ENCODE results near the gene WDR82. TPM values are rescaled to one million over a fixed set of nuclear protein-coding genes. Genes with fewer than 3 reads are reported as not detected.

WDR82 gene
- total and polyA plus RNA-seq, 2 experiments from 2014 or later, result 25.2 to 71.8 TPM

DNA sequence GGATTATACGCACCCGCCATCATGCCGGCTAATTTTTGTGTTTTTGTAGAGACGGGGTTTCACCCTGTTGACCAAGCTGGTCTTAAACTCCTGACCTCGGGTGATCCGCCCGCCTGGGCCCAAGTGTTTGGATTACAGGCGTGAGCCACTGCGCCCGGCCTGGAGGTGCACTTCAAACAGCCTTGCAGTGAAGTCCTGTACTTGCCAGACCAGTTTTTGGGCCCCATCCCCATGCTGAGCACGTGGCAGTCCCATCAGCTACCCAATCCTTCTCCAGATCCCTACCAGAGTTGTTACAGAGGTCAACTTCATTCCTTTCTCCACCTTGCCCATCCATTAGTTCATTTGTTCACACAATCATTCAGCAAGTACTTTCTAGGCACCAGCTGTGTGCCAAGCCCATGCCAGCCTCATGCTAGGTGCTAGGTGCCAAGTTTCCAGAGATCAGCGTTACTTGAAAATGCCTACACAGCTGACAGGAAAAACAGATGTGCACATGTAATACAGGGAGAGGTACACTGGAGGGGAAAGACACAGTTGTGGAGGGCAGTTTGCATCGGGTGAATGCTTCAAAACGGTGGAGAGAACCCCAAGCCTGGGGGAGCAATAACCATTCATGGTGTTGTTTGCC lies 39.9 kb upstream of the WDR82 start (continued):
- no peak for TF ChIP-seq POLR2AphosphoS5 (IDR thresholded peaks at IDR 0.05; ENCODE audit: low read depth)
- TF ChIP-seq ZNF331 (CRISPR knock-in tag; IDR thresholded peaks at IDR 0.05; ENCODE audit: low read depth), result no peak
- TF ChIP-seq, protein P1, sequence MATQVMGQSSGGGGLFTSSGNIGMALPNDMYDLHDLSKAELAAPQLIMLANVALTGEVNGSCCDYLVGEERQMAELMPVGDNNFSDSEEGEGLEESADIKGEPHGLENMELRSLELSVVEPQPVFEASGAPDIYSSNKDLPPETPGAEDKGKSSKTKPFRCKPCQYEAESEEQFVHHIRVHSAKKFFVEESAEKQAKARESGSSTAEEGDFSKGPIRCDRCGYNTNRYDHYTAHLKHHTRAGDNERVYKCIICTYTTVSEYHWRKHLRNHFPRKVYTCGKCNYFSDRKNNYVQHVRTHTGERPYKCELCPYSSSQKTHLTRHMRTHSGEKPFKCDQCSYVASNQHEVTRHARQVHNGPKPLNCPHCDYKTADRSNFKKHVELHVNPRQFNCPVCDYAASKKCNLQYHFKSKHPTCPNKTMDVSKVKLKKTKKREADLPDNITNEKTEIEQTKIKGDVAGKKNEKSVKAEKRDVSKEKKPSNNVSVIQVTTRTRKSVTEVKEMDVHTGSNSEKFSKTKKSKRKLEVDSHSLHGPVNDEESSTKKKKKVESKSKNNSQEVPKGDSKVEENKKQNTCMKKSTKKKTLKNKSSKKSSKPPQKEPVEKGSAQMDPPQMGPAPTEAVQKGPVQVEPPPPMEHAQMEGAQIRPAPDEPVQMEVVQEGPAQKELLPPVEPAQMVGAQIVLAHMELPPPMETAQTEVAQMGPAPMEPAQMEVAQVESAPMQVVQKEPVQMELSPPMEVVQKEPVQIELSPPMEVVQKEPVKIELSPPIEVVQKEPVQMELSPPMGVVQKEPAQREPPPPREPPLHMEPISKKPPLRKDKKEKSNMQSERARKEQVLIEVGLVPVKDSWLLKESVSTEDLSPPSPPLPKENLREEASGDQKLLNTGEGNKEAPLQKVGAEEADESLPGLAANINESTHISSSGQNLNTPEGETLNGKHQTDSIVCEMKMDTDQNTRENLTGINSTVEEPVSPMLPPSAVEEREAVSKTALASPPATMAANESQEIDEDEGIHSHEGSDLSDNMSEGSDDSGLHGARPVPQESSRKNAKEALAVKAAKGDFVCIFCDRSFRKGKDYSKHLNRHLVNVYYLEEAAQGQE (IDR thresholded peaks at IDR 0.05; ENCODE audit: unreplicated experiment), result no peak
- no peak for TF ChIP-seq CREB1 (CRISPR knock-in tag; IDR thresholded peaks at IDR 0.05; ENCODE audit: low read depth)
- TF ChIP-seq, protein P2, sequence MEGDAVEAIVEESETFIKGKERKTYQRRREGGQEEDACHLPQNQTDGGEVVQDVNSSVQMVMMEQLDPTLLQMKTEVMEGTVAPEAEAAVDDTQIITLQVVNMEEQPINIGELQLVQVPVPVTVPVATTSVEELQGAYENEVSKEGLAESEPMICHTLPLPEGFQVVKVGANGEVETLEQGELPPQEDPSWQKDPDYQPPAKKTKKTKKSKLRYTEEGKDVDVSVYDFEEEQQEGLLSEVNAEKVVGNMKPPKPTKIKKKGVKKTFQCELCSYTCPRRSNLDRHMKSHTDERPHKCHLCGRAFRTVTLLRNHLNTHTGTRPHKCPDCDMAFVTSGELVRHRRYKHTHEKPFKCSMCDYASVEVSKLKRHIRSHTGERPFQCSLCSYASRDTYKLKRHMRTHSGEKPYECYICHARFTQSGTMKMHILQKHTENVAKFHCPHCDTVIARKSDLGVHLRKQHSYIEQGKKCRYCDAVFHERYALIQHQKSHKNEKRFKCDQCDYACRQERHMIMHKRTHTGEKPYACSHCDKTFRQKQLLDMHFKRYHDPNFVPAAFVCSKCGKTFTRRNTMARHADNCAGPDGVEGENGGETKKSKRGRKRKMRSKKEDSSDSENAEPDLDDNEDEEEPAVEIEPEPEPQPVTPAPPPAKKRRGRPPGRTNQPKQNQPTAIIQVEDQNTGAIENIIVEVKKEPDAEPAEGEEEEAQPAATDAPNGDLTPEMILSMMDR (conservative IDR thresholded peaks at IDR 0.05; ENCODE audit: low read depth in 2 of 2), result no peak

DNA sequence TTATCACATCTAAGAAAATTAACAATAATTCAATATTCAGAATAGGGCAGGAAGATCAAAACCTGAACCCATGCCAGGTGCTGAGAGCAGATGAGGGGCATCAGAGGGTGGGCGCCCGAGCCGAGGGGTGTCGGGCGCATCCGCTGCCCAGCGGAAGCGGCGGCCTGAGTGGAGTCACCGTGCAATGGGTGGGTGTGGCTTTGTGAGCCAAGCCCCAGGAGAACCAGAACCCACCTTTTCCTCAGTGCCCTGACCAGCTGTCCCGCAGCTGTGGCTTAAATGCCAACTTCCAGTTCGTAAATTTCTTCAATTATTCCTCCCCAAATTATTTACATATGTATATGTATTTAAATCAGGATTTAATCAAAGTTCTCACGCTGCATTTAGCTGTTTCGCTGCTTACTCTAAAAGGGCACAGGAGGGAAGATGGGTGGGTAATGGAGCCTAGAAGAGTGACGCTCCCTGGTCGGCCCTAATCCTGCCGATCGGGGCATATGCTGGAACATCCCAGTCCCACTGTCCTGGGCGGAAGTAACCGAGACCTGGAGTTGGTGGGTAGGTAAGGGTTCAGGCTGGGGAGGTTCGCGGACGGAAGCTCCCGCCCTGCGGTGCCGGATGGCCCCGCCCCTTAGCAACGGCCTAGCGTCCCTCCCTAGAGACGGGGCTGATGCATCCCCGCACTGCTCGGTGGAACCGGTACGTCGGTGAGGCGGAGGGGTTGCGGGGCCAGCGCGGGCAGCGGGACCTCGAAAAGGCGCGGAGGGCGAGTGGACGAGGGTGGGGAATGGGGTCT lies 39.0 kb upstream of the WDR82 start:
- H3K4me1 ChIP-seq (ENCODE audit: insufficient read depth), result peaks cover 5% of the 10 kb centered on the region; the same call in 1 of the 2 replicates
- TF ChIP-seq JUNB (IDR thresholded peaks at IDR 0.05; ENCODE audit: unreplicated experiment) (no peak), POLR2AphosphoS5 (IDR thresholded peaks at IDR 0.05; ENCODE audit: low read depth) (peak; percentile 80)
- TF ChIP-seq, protein P3, sequence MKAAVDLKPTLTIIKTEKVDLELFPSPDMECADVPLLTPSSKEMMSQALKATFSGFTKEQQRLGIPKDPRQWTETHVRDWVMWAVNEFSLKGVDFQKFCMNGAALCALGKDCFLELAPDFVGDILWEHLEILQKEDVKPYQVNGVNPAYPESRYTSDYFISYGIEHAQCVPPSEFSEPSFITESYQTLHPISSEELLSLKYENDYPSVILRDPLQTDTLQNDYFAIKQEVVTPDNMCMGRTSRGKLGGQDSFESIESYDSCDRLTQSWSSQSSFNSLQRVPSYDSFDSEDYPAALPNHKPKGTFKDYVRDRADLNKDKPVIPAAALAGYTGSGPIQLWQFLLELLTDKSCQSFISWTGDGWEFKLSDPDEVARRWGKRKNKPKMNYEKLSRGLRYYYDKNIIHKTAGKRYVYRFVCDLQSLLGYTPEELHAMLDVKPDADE (IDR thresholded peaks at IDR 0.05), result peak; percentile 49
- ATAC-seq, result peak; percentile 97

More for the DNA sequence above, 39.0 kb upstream of the WDR82 start:
- peak overlapping the region; percentile 78 for H3K4me2 ChIP-seq
- H3K27me3 ChIP-seq (ENCODE audit: insufficient read depth), result peaks cover 7% of the 10 kb centered on the region; the same call in 1 of the 2 replicates
- peaks cover 15% of the 10 kb centered on the region for H3K4me1 Mint-ChIP-seq
- 0 out of 2 replicates have a peak, but pooled peaks cover 4% of the 10 kb centered on the region for H3F3A ChIP-seq (replicated peaks; ENCODE audit: low read depth)
- H3K9me2 ChIP-seq (ENCODE audit: insufficient read depth), result no peaks in the 10 kb centered on the region
- H2AFZ ChIP-seq, result peak overlapping the region; percentile 92
- no peak overlapping the region for H3K27ac Mint-ChIP-seq
- H3K36me3 ChIP-seq (ENCODE audit: insufficient read depth), result no peaks in the 10 kb centered on the region
- no peaks in the 10 kb centered on the region for H4K20me1 ChIP-seq (replicated peaks; ENCODE audit: insufficient read depth)
- peak; percentile 94 for DNase-seq (ENCODE audit: low spot score)
- no peaks in the 10 kb centered on the region for H3K36me3 Mint-ChIP-seq (ENCODE audit: low read depth)
- H3K9me3 Mint-ChIP-seq, result no peaks in the 10 kb centered on the region
- no peak overlapping the region for H3K27ac ChIP-seq (ENCODE audit: low read depth)
- no peaks in the 10 kb centered on the region for H3K79me2 ChIP-seq (replicated peaks; ENCODE audit: insufficient read depth)
- H3K4me3 Mint-ChIP-seq, result peak overlapping the region; percentile 75
- peaks cover 7% of the 10 kb centered on the region for H3K27me3 Mint-ChIP-seq (ENCODE audit: insufficient read depth, low read depth, poor library complexity)
- H3K4me3 ChIP-seq, result peak overlapping the region; percentile 56

Measured in GM23338 (cell line).